NCI-H2227 (cell line): ENCODE measurements around the gene TEX30.
A peak's percentile ranks its signal among the peaks of the same experiment; 100 is the strongest.

Experiments used
- DNase-seq: peaks from one replicate; lab custom pipeline; 2025; ENCODE audit not compliant: unreplicated experiment; lab: John Stamatoyannopoulos, UW

TEX30 gene

GRCh38 chr13:102779436-102780159 is 6.0 kb upstream of the TEX30 start:
- no peak for DNase-seq

GRCh38 chr13:102777736-102778135 is 4.2 kb upstream of the TEX30 start:
- DNase-seq = no peak

- DNase-seq = no peak
Observed at GRCh38 chr13:102776271-102776670, 2.7 kb upstream of the TEX30 start.

- no peak for DNase-seq
Observed at GRCh38 chr13:102774591-102775520, 1.3 kb upstream of the TEX30 start.

GRCh38 chr13:102774214-102774568 is 605 bp upstream of the TEX30 start:
- DNase-seq = no peak

- DNase-seq = no peak
Observed at GRCh38 chr13:102772042-102772425, 1.6 kb downstream of the TEX30 start.

- no peak for DNase-seq
Observed at GRCh38 chr13:102771298-102772041, 2.1 kb downstream of the TEX30 start.

- DNase-seq = no peak
Observed at GRCh38 chr13:102770435-102770834, 3.2 kb downstream of the TEX30 start.

- DNase-seq = peak; percentile 7
Observed at GRCh38 chr13:102769679-102770078, 3.9 kb downstream of the TEX30 start.

GRCh38 chr13:102768909-102769308 is 4.7 kb downstream of the TEX30 start:
- DNase-seq = no peak

GRCh38 chr13:102763741-102764140 is 9.8 kb downstream of the TEX30 start:
- DNase-seq = no peak

- no peak for DNase-seq
Observed at GRCh38 chr13:102761071-102761470, 12.5 kb downstream of the TEX30 start.

GRCh38 chr13:102758842-102759241 is 14.7 kb downstream of the TEX30 start:
- DNase-seq = no peak

GRCh38 chr13:102757006-102757405 is 16.6 kb downstream of the TEX30 start:
- no peak for DNase-seq

- no peak for DNase-seq
Observed at GRCh38 chr13:102751886-102752285, 21.7 kb downstream of the TEX30 start.

GRCh38 chr13:102742506-102742905 is 31.1 kb downstream of the TEX30 start:
- no peak for DNase-seq

GRCh38 chr13:102742101-102742500 is 31.5 kb downstream of the TEX30 start:
- DNase-seq = no peak

GRCh38 chr13:102729560-102730270 is 43.9 kb downstream of the TEX30 start:
- DNase-seq = no peak

GRCh38 chr13:102726430-102726829 is 47.2 kb downstream of the TEX30 start:
- DNase-seq = no peak

- DNase-seq = peak; percentile 31
Observed at GRCh38 chr13:102724923-102725322, 48.7 kb downstream of the TEX30 start.

GRCh38 chr13:102721800-102722231 is 51.8 kb downstream of the TEX30 start:
- no peak for DNase-seq
